ENCODE results near the gene NPAS3.

Gene NPAS3

DNA sequence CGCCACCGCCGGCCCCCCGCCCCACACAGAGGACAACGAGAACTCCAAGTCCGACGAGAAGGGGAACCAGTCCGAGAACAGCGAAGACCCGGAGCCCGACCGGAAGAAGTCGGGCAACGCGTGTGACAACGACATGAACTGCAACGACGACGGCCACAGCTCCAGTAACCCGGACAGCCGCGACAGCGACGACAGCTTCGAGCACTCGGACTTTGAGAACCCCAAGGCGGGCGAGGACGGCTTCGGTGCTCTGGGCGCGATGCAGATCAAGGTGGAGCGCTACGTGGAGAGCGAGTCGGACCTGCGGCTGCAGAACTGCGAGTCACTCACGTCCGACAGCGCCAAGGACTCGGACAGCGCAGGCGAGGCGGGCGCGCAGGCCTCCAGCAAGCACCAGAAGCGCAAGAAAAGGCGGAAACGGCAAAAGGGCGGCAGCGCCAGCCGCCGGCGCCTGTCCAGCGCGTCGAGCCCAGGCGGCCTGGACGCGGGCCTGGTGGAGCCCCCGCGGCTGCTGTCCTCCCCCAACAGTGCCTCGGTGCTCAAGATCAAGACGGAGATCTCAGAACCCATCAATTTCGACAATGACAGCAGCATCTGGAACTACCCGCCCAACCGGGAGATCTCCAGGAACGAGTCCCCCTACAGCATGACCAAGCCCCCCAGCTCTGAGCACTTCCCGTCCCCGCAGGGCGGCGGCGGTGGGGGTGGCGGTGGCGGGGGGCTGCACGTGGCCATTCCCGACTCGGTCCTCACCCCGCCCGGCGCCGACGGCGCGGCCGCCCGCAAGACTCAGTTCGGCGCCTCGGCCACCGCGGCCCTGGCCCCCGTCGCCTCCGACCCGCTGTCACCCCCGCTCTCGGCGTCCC is 861.3 kb downstream of the NPAS3 start:
- DNase-seq: peak; percentile 68

DNA sequence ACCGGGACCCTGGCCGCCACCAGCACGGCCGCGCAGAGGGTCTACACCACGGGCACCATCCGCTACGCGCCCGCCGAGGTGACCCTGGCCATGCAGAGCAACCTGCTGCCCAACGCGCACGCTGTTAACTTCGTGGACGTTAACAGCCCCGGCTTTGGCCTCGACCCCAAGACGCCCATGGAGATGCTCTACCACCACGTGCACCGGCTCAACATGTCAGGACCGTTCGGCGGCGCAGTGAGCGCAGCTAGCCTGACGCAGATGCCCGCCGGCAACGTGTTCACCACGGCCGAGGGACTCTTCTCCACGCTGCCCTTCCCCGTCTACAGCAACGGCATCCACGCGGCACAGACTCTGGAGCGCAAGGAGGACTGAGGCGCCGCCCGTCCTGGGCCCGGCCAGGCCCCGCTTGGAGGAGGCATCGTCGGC is 862.1 kb downstream of the NPAS3 start:
- peak; percentile 52 for DNase-seq

GRCh38 chr14:33802737-33803136 is 864.1 kb downstream of the NPAS3 start:
- DNase-seq: no peak

- no peak for DNase-seq
Observed at GRCh38 chr14:33805593-33805992, 866.9 kb downstream of the NPAS3 start.

- no peak for DNase-seq
Observed at GRCh38 chr14:33806905-33807304, 868.2 kb downstream of the NPAS3 start.

- DNase-seq: no peak
Observed at GRCh38 chr14:33808187-33808586, 869.5 kb downstream of the NPAS3 start.

GRCh38 chr14:33809396-33809981 is 870.8 kb downstream of the NPAS3 start:
- DNase-seq: no peak

DNA sequence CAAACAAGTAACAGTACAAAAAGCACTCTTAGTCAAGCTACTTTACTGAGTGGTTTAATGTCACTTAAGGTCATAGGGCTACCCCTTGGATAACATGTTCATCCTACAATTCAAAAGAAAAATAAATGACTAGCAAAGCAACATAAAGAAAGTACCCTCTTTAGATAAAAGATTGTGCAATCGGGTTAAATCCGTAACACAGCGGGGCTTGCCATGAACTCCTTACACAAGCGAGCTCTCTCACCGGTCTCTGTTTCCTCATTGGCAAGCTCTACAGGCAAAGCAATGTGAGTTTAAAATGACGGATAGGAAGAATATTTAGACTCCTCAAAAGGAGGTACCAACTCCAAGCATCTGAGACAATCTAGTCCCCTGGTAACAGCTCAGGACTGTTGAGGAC is 871.6 kb downstream of the NPAS3 start:
- no peak for DNase-seq

DNA sequence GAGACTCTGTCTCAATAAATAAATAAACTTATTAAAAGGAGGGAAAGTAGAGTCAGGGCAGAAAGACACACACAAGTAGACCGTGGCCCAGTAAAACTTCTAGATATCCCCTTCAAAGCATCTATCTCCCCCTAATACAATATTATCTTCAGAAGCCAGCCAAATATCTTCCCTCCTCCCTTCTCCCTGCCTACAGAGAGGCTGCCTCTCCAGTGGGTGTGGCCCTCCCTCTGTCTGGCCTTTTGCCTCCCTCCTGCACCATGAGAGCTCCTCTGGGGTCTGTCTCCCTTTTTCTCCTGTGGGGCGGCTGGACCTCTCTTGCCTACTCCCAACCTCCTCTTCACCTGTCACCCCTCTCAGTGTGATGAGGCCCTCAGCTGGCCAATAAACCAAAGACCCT is 873.0 kb downstream of the NPAS3 start:
- DNase-seq: no peak

- DNase-seq: no peak
Observed at GRCh38 chr14:33812181-33812580, 873.5 kb downstream of the NPAS3 start.

- DNase-seq: no peak
Observed at GRCh38 chr14:33812601-33813000, 873.9 kb downstream of the NPAS3 start.

DNA sequence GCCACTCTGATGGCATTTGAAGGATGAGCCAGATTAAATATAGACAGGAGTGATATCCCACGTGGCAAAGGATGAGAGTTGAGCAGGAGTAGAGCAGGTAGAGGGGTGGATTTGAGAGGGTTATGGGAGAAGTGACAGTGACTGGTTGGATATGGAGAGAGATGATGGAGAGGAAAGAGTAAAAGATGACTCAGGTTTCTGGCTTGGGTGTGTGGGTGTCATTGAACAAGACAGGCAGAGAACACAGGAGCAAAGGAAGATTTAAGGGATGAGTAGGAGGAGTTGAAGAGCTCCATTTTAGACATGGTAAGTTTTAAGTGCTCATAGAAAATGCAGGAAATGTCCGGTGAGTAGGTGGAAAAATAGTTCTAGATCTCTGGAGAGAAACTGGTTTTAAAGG is 875.3 kb downstream of the NPAS3 start:
- no peak for DNase-seq

GRCh38 chr14:33833706-33834465 is 895.2 kb downstream of the NPAS3 start:
- DNase-seq: no peak

DNA sequence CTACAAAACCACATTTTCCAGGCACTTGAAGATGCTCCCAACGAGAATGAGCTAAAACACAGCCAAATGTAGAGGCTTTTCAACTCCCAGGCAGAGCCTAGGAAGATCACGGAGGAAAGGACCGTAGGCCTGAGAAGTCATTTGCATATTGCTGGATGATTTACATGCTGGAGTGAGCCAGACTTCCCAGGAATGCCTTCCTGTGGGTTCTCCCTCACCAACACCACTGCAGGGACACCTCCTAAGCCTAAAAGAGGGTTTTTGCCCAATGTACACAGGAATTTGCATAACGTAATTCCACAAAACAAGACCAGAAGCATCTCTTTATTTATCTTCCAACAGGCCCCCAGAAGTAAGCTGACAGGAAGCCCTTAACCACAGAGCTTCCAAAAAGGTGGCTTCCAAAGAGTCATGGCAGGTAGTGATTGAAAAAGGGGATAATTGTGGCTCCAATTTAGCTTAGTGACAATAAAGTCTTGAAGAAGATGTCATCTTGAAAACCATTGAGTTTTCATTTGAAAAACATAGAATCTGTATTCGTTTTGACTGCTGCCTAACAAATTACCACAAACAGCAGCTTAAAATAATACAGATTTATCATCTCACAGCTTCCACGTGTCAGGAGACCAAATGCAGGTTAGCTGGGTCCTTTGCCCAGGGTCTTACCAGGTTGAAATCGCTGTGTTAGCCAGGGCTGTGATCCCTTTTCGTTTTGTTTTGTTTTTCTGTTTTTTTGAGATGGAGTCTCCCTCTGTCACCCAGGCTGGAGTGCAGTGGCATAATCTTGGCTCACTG is 896.0 kb downstream of the NPAS3 start:
- no peak for DNase-seq

DNA sequence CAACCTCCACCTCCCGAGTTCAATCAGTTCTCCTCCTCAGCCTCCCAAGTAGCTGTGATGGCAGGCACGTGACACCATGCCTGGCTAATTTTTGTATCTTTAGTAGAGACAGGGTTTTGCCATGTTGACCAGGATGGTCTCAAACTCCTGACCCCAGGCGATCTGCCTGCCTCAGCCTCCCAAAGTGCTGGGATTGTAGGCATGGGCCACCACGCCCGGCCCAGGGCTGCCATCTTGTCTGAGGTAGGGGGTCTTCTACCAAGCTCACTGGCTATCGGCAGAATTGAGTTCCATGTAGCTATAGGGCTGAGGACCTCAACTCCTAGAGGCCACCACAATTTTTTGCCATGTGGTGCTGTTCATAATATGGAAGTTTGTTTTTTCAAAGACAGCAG is 896.6 kb downstream of the NPAS3 start:
- no peak for DNase-seq

DNA sequence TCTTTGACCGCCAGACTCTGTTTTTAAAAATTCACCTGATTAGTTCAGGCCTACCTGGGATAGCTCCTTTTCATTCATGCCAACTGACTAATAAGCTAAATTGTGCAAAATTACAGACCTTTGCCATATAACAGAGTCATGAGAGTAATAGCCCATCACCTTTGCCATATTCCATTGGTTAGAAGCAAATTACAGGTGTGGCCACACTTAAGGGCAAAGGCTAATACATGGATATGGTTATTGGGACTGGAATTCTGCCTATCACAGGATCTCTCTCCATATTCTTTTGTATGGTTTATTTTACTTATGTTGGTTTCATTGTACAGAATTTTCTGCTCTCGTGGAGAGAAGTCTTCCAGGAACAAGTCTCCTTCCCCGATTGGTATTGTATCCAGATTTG is 897.0 kb downstream of the NPAS3 start:
- DNase-seq: no peak

DNA sequence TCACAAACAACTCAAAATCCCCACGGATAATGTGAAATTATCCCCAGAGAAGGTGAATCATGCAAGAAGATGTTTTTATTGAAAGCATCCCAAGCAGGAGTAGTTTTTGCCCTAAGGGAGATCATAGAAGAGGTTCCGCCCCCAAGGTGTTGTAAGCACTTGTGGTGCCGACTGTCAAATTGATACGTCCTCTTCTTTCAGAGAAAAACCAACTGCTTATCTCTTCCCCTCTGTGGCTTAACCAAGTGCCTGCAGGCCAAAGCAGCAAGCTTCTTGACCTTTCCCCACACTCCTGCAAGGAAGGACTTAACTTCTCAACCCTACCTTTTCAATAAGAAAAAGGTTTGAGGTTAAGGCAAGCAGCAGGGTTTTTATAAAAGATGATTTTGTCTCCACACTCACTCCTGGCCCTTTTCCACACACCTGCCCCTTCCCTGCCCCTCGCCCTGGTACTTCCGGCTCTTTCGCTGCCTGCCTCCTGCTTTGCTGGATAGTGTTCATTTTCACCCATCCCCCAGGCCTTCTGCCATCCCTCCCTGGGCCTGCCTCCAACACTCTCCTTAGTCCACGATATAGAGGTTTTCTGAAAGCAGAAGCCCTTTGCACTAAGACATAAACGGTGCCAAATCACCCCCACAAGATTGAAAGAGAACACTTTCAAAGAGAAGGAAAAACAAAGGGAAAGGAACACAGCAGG is 897.7 kb downstream of the NPAS3 start:
- no peak for DNase-seq

DNA sequence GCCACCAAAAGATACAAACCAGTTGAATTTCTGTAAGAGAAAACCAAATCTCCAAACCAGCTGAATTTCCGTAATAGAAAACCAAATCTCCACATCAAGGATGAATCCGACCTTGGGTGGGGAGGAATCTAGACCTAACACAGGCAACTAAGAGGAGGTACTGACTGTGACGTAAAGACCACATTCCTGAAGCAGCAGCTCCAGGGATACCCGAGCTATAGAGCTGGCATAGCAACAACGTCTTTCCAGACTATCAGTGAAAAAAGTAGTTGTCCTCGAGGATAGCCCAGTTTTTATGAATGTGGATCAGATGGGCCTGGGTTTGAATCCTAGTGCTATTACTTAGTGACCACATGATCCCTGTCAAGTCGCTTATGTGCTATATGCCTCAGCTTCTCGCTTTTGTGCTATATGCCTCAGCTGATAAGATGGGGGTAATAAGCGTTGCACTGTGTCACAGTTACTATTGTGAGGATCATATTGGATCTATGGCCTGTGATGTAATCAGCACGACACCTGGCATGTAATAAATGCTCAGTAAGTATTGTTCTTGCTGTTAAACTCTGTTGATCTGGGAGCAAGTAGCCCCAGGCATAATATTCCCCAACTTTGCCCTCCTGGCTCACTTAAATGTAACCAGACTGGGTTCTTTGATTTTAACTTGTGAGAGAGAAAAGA is 898.4 kb downstream of the NPAS3 start:
- no peak for DNase-seq

DNA sequence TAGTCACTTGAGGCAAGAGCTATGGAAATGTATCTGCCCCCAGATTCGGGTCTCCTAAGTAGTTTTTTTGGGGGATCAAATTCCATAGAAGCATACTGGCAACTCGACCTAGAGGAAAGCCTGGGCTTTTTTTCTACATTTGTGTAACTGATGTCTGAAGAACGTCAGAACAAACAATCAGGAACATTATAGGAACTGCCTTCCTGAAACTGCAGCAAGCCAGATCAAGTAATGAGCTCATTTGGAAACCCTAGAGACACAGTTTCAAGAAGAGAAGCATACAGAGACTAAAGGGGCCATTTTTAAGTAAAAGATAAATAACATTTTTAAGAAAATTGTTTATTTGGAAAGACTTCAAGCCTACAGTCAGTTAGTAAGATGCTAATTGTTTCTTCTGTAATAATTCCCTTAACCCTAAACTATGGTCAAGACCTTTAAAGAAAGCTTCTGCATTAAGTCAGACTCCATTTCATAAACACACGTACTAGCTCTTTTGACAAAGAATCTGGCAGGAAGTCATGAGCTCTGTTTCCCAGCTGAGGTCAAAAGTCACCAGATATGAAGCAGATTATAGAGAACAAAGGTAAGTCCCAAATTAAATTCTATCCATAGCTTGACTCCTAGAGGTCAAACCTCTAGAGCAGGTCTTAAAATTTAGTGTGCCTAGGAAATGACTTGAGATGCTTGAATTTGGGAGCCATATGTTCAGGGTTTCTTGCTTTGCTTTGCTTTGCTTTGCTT is 899.4 kb downstream of the NPAS3 start:
- no peak for DNase-seq

All from right kidney (tissue), 1 donor.